GM21515 (cell line): Measurements from ENCODE around the gene TMUB1.

ENCODE experiments used
- ATAC-seq: cut with Tn5 transposase; IDR thresholded peaks from one replicate; pipeline ENCODE4 v1.9.1; 2021; ENCODE audit not compliant: unreplicated experiment

Gene TMUB1

GRCh38 chr7:151086802-151087244 lies 3.5 kb upstream of the TMUB1 start:
- no peak for ATAC-seq

- peak; percentile 38 for ATAC-seq
Measured at GRCh38 chr7:151085691-151086620, 2.7 kb upstream of the TMUB1 start, which contains the start of gene AGAP3. AGAP3 (plus strand) TSS chr7:151086475; CDS start chr7:151086742, 267 bp downstream.

- no peak for ATAC-seq
Measured at GRCh38 chr7:151085329-151085690, 2.0 kb upstream of the TMUB1 start.

GRCh38 chr7:151083824-151084160 lies 499 bp upstream of the TMUB1 start:
- no peak for ATAC-seq

GRCh38 chr7:151082141-151083070 lies 887 bp downstream of the TMUB1 start:
- no peak for ATAC-seq

GRCh38 chr7:151081170-151082101 lies 1.9 kb downstream of the TMUB1 start:
- no peak for ATAC-seq

GRCh38 chr7:151080522-151081169 lies 2.6 kb downstream of the TMUB1 start, which contains the start of gene FASTK:
FASTK (minus strand) TSS chr7:151080809; CDS start chr7:151080766, 43 bp downstream.
- peak; percentile 77 for ATAC-seq

GRCh38 chr7:151080067-151080521 lies 3.2 kb downstream of the TMUB1 start:
- peak; percentile 0 for ATAC-seq

GRCh38 chr7:151079199-151079910 lies 3.9 kb downstream of the TMUB1 start:
- ATAC-seq = no peak

- no peak for ATAC-seq
Measured at GRCh38 chr7:151078233-151079040, 4.9 kb downstream of the TMUB1 start.

- ATAC-seq = no peak
Measured at GRCh38 chr7:151077705-151078232, 5.5 kb downstream of the TMUB1 start.

GRCh38 chr7:151076863-151077704 lies 6.2 kb downstream of the TMUB1 start:
- no peak for ATAC-seq

GRCh38 chr7:151075978-151076426 lies 7.3 kb downstream of the TMUB1 start:
- ATAC-seq = no peak

GRCh38 chr7:151075662-151075971 lies 7.7 kb downstream of the TMUB1 start:
- no peak for ATAC-seq

- ATAC-seq = no peak
Measured at GRCh38 chr7:151074817-151075661, 8.3 kb downstream of the TMUB1 start.

GRCh38 chr7:151073990-151074389 lies 9.3 kb downstream of the TMUB1 start:
- ATAC-seq = no peak
